Activated CD8-positive, alpha-beta memory T cell treated with anti-CD3 and anti-CD28 coated beads for 1 hour (primary cell): Measurements from ENCODE around the gene CYP2C19.
"Not testable (repeated sequence)": the region's sequence is repeated elsewhere in the genome, so short reads cannot be mapped to it uniquely, and the experiment has no call there.

Experiments used
- DNase-seq, 2 donors: peaks; one replicate each; pipeline ENCODE4 v3.0.0-alpha.2; 2020; ENCODE audit warnings: low read depth in 1 of 2; ENCODE audit errors: extremely low read depth in 1 of 2

CYP2C19 gene

DNA sequence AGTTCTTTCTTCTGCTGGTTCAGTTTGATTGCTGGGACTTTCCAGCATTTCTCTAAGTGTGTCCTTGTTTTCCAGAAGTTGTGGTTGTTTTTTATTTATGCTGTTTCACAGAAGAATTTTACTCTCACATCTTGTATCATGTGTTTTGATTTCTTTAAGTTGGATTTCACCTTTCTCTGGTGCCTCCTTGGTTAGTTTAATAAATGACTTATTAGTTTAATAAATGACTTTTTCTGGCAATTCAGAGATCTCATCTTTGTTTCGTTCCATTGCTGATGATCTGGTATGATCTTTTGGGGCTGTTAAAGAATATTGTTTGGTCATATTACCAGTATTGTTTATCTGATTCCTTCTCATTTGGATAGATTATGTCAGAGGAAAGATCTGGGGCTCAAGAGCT, 116.2 kb downstream of the CYP2C19 start:
- no peak for DNase-seq

DNA sequence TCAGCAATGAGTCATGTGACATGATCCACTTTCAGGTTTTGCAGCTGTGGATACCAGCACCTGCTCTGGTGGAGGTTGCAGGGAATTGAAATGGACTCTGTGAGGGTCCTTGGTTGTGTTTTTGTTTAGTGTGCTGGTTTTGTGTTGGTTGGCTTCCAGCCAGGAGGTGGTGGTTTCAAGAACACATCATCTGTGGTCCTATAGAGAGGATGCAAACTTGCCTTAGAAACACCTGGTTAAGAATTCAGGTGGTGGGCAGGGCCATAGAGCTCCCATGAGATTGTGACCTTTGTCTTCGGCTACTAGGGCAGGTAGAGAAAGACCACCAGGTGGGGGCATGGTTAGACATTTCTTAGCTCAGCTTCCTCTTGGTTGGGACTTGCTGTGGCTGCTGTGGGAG, 116.7 kb downstream of the CYP2C19 start:
- DNase-seq: no peak

DNA sequence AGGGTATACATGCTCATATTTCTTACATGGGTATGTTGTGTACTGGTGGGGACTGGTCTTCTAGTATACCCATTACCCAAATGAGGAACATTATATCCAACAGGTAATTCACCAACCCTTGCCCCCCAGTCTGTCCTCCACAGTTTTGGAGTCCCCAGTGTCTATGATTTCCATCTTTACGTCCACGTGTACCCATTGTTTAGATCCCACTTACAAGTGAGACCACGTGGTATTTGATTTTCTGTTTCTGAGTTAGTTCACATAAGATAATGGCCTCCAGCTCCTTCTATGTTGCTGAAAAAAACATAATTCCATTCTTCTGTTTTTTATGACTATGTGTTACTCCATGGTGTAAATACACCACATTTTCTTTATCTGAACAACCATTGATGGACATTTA, 126.6 kb downstream of the CYP2C19 start:
- no peak for DNase-seq

DNA sequence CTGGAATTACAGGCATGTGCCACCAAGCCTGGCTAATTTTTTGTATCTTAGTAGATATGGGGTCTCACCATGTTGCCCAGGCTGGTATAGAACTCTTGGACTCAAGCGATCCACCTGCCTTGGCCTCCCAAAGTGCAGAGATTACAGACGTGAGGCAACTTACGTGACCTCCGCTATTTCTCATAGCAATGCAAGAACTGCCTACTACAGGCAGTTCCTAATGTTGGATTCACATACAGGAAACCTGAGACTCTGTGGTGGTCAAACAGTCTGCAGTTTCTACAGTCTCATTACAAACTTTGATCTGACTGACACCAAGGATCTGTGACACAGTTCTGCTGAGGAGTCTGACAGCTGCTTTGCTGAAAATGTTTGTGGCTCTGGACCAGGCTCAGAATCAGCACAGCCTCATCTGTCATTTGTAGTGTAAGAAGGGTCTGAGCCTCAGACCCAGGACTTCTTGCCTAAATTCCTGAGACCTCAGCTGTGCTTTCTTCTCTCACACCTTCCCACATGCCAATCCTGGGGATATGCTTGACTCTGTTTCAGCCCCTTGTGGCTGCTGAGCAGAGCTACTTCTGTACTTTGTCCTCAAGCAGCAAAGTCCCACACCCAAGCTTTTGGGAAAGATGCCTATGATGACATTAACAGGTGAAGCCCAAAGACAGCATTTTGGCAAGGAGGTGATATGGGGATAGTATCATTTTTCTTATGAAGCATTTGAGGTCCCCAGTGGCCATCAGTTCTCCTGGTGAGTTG, 128.0 kb downstream of the CYP2C19 start:
- DNase-seq: no peak

- DNase-seq: not testable (repeated sequence)
Observed at GRCh38 chr10:94898414-94898813, 135.9 kb downstream of the CYP2C19 start.

DNA sequence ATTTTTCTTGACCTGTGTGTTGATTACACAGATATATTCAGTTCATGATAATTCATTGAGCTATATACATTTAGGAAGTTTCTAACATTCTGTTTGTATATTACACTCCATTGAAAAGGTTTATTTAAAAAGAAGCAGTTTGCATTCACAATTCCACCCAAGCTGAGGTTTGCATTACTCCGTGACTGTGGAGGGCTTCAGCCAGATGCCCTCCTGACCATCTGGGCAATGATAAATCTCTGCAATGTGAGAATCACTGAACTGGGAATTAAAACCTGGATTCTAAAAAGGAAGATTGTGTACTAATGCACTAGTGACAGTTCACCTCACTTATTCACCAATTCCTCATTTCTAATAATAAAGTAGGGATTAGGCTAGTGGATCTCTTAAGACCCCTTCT, 139.6 kb downstream of the CYP2C19 start:
- no peak for DNase-seq

GRCh38 chr10:94902570-94902969, 140.1 kb downstream of the CYP2C19 start:
- DNase-seq: no peak
